G401 (cell line): ENCODE results near the gene GALNT18. TPM values are rescaled to one million over a fixed set of nuclear protein-coding genes. Genes with fewer than 3 reads are reported as not detected.

ENCODE experiments used
- DNase-seq: peaks from one replicate; pipeline ENCODE4 v3.0.0-alpha.2; 2015; ENCODE audit warnings: low spot score
- in situ Hi-C: cut with HindIII; loops from 2 replicates; pipeline ENCODE4 v1.10.0; 2016; ENCODE audit warnings: low sequenced_read_pairs, mixed read lengths
- total RNA-seq: library from RNA; depleted of rRNA; stranded (reverse); fragments of >200 nt; shearing (Covaris generic); gene quantifications from 2 replicates; pipeline ENCODE4 v1.2.3, GENCODE V29; 2014

Gene GALNT18
- total RNA-seq, 1 experiment from 2014 or later, result not detected

DNA sequence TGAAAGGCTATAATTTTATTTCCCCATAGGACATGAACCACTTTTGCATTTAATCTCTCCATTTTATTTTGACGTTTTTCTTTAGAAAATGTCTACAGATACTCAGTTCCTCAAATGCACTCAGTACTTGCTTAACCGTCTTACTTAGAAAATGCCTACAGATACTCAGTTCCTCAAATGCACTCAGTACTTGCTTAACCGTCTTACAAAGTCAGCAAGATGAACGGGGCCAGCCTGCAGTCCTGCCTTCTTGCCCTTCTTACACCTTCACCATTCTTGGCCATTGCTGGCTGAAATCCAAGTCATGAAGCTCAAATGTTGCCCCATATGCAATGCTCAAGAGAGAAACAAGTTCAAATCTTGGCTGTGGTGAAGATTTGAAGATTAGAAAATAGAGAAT is 302.8 kb downstream of the GALNT18 start:
- no peak for DNase-seq
- in situ Hi-C loops, result no loop called here

DNA sequence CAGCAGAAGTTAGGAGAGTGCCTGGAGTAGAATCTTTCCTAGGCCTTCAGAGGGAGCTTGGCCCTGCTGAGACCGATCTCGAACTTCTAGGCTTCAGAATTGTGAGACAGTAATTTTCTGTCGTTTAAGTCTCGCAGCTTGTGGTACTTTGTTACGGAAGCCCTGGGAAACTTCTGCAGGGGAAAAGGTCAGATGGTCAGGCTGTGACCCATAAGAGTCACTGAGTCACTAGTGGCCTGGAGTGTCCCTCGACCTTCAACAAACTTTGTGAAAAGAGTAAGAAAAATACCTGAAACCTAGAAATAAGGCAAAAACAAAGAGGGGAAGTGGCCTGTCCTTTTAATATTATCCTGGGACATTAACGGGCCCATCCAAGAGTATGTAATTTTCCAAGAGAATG is 303.3 kb downstream of the GALNT18 start:
- DNase-seq, result no peak
- in situ Hi-C loops, result no loop called here

DNA sequence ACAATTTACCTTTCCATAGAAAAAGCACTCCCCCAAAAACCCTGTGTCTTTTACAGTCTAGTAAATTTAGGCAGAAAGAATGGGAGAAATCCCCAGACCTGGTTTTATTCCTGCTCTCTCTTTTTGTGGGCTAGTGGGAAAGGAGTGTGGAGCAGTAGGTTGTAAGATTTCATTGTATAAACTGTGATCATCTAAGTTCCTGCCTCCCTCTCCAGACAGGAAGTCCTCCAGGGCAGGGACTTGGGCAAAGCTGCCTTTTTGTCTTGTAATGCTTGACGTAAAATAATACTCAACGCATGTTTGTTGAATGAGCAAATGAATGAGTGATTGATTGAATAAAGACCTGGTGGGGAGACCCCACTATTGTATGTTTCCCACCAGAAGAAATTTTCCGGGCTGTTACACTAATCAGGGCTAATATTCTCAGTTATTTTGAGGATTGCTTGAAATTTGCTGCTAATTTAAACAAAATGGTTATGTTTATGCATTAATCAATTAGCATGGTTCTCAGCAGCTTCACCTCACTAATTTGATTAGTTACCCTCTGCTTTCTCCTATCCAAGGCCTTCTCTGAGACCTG is 305.1 kb downstream of the GALNT18 start:
- DNase-seq, result no peak
- in situ Hi-C loops, result no loop called here

DNA sequence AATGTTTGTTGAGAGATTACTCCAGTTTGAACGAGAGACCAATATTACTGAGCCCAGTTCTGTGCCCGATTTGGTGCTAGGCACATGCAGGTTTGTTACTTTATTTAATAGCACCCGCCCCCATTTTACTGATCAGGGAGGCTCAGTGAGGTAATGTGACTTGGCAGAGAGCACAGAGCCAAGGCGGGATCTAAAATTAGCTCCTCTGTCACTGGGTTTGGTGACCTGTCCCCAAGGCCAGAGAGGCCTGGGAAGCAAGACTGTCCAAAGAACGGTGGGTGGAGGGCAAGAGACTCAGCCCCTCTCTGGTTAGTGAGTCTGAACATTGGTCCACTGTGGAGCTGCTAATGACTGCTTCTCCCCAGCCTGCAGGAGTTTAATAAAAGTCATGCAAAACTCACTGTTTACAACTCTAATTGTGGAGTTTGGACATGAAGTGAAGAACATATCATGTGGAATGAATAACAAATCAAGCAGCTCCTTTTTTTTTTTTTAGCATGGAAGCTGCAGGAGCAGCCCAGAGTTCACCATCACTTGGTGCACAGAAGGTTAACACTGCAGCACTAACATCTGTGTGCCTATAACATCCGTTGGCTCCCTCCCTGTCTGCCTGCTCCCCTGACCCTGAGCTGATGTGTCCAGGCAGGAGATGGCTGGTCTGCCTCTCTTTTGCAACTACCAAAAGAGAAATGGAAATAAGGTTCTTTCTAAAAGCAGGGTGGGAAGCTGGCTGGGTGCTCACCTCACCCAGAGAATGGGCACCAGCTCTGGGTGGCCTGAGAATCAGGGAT is 307.7 kb downstream of the GALNT18 start:
- in situ Hi-C loops, result no loop called here
- peak; percentile 49 for DNase-seq

DNA sequence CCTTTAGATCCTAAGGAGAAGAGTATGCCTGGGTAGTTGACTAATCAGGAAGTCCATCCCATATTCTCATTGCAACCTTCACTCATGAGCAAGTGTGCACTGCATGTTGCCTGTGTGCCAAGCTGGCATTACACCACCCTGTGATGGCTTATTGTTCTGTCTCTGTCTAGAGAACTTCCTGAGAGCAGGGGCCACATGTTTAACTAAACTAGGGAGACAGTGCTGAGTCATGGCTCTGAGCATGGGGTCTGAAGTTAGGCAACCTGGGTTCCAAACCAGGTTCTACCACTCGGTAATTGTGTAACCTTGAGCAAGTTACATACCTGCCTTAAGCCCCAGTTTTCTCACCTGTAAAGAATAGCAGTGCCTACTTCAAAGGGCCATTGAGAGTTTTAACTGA is 308.4 kb downstream of the GALNT18 start:
- peak; percentile 20 for DNase-seq
- in situ Hi-C loops, result no loop called here

DNA sequence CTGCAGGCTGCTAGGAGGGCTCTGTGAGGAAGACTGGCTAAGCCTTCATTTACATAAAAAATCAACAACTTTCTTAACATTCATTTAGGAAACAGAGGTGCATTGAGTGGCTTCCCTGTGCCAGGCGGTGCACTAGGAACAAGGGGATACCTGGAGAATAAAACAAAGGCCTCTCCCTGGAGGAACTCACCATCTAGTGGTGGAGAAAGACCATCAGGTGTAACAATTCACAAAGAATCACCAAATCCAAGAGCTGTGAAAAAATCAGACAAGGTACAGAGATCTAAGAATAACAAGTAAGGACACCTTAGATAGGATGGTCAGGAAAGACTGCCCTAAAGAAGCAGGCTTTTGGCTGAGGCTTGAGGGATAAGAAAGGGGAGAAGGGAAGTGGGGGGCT is 309.1 kb downstream of the GALNT18 start:
- no peak for DNase-seq
- in situ Hi-C loops, result no loop called here

DNA sequence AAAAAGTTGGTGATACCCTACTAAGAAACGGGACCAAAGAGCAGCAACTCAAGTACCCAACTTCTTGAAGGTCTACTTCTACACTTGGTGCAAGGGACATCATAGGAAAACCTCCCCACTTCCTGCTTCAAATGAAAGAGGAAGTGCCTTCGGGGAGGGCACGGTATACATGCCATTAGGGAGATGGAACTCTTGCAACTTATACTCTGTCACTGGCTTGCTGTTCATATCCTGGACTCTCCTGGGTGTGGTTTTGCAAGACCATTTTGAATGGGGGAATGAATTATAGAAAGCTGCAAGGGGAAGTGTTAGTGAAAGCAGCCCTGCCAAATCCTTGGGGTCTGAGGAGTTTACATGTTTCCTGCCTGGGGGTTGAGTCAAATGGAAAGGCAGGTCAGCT is 310.6 kb downstream of the GALNT18 start:
- DNase-seq, result no peak
- in situ Hi-C loops, result no loop called here

DNA sequence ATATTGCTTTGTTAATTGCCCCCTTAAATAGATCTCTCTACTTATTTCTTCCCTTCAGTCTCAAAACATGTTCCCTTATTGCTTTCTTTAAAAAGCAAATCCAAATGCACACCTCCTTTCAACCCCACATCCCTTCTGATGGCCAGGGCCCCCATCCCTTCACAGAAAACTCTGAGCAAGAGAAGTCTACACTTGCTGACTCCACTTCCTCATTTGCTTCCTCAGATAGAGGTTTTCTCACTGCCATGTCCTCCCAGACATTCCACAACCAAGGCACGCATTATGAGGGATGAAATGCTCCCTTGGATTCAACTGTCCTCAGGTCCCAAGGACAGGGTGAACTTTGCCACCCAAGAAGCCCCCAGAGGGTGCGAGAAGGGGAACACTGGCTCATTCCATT is 311.9 kb downstream of the GALNT18 start:
- in situ Hi-C loops, result no loop called here
- DNase-seq, result no peak

DNA sequence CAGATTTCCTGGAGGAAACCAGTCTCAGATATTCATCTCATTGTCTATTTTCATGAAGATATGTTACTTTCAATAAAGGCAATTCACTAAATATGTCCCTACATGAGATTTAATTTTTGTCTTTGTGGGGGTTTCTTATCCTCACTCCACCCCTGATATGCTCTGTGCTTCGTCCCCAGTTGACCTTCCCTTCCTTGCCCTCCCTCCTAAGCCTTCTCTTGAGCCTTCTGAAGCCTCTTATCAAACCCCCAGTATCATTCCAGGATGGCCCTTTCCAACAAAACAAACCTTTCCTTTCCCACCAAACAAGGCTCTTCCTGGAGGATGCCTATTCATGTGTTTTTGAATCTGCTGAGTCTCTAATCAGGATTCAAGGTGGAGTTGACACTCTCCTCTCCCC is 313.6 kb downstream of the GALNT18 start:
- DNase-seq, result no peak
- in situ Hi-C loops, result no loop called here

DNA sequence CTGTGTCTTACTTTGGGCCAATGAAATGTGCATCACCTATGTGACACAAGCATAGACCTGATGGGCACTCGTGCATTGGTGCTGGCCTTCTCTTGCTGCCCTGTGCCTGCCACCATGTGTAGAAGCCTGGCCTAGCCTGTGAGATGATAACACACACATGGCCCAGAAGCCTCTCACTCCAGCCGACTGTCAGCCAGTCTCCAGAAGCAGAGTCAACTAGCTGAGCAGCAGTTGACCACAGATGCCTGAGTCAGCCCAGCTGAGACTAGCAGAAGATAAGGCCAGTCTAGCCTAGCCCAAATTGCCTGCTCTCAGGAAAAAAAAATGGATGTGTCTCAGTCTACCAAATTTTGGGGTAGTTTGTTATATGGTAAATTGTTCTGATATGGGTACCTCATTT is 314.9 kb downstream of the GALNT18 start:
- in situ Hi-C loops, result no loop called here

DNA sequence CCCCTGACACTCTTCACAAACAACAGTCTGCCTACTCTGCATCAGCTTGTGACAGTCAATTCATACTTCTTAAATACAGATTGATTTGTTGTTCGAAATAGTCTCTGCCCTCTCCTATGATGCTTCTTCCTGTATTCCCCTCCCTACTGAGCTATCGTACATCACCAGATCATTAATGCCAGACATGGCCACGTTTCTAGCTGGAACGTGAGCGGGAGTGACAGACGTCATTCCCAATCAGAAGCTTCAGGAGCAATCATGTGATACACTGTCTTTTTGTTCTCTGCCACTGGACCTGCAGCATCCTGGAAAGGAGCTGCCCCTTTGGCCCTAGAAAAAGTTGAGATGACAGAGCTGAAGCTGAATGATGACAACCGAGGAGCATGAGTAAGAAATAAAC is 317.3 kb downstream of the GALNT18 start:
- DNase-seq, result no peak
- in situ Hi-C loops, result no loop called here

More for the DNA sequence above, 314.9 kb downstream of the GALNT18 start:
- no peak for DNase-seq

DNA sequence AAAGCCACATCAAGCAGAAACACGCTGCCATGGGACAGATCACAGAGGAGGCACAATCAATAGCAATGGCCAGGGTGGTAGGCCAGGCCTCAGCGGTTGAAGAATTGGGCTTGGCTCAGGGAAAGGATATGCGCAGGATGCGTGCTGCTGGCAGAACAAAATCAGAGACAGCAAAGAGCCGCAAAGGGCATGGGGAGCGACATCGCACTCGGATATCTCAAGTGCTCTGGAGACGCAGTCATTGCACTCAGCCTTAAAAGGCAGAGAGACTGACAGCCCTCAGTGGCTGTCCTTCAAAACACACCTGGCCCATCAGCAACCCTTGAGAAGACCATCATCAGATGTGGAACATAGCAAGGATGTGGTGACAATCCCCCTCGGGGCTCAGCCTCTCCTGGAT is 319.2 kb downstream of the GALNT18 start:
- no peak for DNase-seq
- in situ Hi-C loops, result no loop called here

DNA sequence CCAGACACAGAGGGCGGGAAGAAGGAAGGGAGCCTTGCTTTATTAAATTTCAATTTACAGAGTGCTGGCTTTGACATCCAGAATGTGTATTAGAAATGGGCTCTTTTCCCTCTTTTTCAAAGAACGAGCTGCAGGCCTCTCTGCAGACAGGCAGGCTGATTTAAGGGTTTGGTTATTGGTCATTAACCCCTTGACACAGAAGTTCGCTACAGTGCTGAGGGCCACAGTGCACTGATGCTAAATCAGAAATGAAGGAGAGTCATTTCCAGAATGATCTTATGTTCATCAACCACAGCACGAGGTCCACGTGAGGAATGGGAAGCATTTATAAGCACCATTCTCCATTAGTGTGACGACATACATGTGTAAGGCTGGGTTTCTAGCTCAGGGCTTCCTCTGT is 320.6 kb downstream of the GALNT18 start:
- no peak for DNase-seq
- in situ Hi-C loops, result no loop called here

DNA sequence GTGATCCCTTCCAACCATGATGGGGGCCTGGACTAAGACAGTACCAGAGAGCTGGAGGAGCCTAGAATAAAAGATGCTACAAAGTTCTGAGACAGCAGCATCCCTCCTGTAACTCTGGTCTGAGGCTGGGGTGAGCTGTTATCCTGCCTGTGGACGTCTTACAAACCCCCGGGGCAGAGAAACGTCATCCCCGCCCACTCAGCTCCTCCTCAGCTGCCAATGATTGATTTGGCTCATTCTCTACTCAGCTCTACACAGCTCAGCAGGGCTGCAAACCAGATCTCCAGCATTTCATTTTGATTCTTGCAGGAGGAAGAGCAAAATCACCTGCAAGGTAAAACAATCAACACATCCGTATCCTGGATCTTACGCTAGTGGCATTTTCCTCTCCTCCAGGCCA is 324.2 kb downstream of the GALNT18 start:
- in situ Hi-C loops, result no loop called here
- no peak for DNase-seq

DNA sequence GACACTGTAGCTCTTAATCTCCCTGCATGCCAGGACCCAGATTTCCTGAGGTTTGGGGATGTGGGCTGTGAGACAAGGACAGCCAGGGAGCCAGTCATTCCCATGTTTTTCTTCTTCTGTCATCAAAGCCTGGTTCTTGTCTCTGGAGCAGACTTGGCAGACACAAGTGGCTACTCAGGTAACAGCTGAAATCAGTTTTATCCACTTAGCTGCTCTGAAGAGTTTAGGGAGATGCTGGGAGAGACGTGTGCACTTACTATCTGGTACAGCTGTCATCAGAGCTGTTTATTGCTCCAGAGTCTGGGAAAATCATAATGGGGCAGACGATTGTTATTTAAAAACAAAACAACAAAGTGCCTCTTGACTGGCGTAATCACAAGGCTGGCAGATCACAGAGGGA is 325.4 kb downstream of the GALNT18 start:
- in situ Hi-C loops, result no loop called here
- no peak for DNase-seq

DNA sequence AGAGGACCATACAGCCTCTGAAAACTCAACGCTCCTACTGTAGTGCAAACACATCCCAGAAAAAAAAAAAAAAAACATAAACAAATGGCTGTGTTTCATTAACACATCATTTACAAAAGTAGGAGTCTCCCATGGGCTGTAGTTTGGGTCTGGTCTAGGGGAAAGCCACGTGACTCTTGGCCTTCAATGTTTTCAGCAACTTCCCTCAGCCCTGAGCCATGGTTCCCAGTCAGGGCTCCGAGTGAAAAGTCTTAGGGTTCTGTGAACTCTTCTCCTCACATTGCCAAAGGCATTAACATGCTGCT is 327.3 kb downstream of the GALNT18 start:
- DNase-seq, result no peak
- in situ Hi-C loops, result no loop called here

DNA sequence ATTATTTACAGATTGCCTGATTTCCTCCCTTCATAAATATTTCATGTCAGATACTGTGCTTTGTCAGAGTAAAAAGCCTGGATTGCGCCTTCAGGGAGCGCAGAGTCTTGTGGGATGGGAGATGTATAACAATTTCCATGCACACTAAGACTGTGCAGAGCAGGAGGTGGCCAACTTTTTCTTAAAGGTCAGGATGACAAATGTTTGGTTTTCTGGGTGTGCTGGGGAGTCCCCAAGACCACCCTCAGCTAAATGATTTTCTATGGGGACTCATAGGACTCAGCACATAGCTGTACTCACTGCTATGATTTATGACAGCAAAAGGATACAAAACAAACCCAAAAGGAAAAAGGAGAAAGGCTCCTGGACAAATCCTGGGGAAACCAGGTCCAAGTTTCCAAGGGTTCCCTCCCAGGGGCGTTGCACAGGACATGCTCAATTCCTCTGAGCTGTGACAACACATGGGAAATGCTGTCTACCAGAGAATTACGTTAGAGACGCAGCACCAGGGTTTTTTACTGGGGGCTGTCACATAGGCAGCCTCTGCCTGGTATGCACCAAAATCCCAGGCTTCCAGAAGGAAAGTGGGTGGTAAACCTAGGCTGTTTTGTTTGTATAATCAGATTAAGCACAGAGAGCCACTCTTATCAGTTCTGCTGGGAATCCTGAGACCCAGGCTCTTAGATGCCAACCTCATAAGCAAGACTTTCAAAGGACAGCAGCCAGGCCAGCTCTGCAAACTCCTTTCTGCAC is 327.8 kb downstream of the GALNT18 start:
- DNase-seq, result no peak
- in situ Hi-C loops, result no loop called here

DNA sequence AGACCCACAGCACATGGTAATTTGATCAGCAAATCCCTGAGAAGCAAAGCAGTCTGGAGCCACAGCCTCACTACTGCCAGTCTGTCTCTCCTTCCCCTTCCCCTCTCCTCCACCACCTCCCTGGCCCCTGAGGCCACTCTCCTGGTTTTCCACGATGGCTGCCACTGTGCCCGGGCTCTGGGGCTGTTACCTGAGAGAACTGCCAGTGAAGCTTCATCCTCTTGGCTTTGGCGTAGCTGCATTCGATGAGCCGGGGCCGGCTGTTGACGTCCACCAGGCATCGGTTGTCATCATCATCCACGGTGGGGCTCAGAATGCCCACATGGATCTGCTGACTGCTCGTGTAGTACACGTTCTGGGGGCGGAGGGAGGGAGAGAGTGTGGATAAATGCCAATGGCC is 329.0 kb downstream of the GALNT18 start:
- no peak for DNase-seq
- in situ Hi-C loops, result no loop called here

DNA sequence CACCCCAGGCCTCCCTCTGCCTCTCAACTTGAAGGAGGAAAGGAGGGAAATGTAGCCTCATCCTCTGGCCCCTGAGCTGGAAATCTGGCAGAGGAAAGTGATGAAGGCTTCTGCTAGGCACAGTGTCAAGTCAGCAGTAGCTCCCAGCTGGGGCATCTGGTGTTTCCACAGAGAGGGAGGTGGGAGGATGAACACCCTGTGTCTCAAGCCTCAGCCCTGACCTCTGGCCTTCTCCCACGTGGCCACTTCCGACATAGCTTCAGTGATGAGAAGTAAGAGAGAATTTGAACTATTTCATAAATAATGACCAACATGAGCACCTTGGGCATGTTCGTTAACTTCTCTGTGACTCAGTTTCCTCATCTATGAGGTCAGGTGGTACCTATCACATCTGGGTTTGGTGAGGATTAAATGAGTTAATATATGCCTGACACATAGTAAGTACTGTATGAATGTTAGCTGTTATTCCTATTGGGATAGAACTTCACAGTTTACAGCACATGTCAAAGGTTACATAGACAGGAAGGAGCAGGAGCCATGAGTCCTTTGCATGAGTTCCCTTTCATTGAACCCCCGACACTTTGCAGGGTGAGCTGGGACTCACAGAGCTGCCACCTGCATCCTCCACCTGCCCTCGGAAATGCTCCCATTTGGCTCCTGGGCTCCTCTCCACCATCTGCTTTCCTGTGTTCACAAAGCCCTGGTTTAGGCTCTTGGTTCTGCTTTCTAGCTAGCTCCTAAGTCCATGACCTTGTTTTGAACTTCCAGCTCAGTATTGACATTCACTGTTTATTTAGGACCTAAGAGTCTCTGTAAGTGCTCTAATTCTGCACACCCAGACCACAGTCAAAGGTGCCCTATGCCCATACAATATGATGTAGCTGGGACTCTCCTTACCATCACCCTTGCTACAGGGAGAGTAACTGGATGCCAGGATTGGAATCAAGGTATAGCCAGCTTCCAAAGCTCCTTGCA is 330.5 kb downstream of the GALNT18 start:
- in situ Hi-C loops, result no loop called here
- DNase-seq, result peak; percentile 84

DNA sequence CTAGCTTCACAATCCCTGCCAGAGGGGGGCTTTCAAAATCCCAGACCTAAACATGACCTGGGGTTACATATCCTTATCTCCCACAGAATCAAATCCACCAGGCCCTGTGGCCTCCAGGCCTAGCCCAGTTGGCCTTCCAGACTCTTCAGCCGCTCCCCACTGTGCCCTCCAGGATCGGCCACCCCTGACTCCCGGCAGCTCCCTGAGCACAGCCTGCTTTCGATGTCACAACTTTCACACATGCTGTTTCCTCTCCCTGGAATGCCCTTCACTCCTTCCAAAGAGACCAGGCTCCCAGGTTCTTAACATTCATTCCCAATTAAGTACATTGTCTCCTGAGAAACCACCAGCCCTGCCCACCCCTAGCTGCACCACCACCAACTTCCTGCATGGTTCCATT is 331.5 kb downstream of the GALNT18 start:
- in situ Hi-C loops, result no loop called here
- DNase-seq, result no peak
